Choroid plexus epithelial cell (primary cell): ENCODE measurements around the gene PARD3.

Experiments used
- DNase-seq: peaks from one replicate; pipeline ENCODE4 v3.0.0-alpha.2; 2010; ENCODE audit warnings: low read depth
- H3K4me3 ChIP-seq: 2 replicates; pipeline ENCODE4 v1.5.1; 2011; ENCODE audit warnings: low read depth, mild to moderate bottlenecking, control low read depth, low read length, moderate library complexity
- TF ChIP-seq, protein P1 (sequence below): conservative IDR thresholded peaks from 2 replicates; pipeline ENCODE4 v1.5.1; 2011; ENCODE audit warnings: low read depth, mild to moderate bottlenecking, control low read depth, inconsistent platforms, low read length, moderate library complexity

PARD3 gene

DNA sequence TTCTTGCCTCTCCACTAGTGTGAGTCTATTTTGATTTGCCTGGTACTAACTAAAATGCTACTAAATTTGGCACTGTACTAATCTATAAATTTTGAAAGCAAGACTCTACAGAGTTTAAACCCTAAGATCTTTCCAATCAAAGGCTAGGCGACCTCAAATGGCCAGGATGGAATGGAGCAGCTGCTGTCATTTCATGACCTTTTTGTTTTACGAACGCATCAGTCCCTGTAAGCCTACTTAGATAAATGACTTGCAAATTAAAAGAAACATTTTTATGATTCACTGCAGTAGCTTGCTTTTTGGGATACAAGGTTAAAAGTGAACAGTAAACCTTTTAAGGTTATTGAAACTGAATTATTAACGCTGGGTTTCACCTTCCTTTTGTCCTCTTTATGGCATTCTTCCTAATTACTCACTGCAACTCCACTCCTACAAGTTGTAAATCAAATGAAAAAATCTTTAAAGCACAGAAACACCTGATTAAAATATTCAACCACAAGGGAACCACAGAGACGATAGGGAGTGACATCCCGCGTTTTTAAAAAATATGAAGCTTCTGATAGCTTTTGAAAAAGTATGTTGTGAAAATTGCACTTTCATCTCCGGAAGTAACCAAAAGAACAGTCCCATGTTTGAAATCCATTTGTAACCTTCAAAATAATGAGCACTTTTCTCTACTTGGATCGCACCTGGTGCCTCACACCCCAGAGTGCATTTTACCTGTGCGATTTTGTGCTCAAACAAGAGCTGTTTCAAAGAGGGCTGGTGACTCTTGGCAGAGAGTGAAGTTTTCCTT lies 595.1 kb downstream of the PARD3 start:
- no peak for DNase-seq
- H3K4me3 ChIP-seq, result no peak overlapping the region
- TF ChIP-seq, protein P1, sequence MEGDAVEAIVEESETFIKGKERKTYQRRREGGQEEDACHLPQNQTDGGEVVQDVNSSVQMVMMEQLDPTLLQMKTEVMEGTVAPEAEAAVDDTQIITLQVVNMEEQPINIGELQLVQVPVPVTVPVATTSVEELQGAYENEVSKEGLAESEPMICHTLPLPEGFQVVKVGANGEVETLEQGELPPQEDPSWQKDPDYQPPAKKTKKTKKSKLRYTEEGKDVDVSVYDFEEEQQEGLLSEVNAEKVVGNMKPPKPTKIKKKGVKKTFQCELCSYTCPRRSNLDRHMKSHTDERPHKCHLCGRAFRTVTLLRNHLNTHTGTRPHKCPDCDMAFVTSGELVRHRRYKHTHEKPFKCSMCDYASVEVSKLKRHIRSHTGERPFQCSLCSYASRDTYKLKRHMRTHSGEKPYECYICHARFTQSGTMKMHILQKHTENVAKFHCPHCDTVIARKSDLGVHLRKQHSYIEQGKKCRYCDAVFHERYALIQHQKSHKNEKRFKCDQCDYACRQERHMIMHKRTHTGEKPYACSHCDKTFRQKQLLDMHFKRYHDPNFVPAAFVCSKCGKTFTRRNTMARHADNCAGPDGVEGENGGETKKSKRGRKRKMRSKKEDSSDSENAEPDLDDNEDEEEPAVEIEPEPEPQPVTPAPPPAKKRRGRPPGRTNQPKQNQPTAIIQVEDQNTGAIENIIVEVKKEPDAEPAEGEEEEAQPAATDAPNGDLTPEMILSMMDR, result no peak

DNA sequence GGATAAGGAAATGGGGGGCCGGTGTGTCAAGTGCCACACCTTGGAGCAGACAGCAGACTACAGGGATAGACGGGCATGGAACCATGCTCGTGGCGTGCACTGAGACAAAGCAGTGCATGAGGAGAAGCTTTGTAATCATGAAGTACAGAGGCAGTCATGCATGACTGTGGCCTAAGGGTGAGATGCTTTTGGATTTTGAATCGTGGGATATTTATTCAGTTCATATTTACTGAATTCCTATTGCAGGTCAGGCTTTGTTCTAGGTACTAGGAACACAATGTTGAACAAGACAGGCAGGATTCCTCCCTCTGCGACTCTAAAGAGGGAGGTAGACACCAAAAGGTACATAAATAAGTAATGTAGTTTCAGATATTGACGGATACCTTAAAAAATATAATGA lies 597.6 kb downstream of the PARD3 start:
- TF ChIP-seq, protein P1, result no peak
- no peak for DNase-seq
- no peak overlapping the region for H3K4me3 ChIP-seq

DNA sequence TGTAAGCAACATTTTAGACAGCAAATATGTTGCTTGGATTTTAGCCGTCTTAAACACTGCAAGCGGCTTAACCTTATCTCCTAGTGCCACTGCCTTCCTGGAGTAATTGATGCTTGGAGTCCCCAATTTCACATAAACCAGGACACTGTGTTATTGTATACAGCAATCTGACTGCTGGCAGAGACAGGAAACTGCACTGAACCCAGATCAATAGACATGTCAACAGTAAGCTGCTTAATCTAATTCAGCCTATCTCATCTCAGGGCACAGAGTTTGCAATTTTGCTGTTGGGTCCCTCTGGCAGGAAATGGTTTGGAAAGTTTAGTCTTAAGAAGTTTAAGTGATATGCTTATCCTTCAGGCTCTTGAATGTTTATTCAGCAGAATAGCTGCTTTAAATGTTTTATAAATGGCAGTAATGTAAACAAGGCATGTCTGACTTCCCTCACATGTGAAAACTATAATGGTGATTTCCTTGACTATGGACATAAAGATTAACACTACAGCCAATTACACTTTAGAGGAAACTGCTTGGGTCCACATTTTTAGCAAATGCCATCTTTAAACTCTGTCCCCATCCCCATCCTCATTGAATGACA lies 598.6 kb downstream of the PARD3 start:
- DNase-seq, result no peak
- no peak overlapping the region for H3K4me3 ChIP-seq
- TF ChIP-seq, protein P1, result no peak

DNA sequence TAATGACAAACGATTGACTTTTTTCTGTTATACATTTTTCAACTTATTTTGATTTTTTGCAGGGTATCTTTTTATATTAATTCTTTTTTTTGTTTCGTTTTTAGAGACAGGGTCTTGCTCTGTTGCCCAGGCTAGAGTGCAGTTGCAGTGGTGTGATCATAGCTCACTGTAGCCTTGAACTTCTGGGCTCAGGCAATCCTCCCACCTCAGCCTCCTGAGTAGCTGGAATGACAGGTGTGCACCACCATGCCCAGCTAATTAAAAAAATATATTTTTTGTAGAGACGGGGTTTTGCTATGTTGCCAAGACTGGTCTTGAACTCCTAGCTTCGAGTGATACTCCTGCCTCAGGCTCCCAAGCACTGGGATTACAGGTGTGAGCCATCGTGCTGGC lies 601.3 kb downstream of the PARD3 start:
- no peak for DNase-seq
- no peak overlapping the region for H3K4me3 ChIP-seq
- TF ChIP-seq, protein P1, result no peak

DNA sequence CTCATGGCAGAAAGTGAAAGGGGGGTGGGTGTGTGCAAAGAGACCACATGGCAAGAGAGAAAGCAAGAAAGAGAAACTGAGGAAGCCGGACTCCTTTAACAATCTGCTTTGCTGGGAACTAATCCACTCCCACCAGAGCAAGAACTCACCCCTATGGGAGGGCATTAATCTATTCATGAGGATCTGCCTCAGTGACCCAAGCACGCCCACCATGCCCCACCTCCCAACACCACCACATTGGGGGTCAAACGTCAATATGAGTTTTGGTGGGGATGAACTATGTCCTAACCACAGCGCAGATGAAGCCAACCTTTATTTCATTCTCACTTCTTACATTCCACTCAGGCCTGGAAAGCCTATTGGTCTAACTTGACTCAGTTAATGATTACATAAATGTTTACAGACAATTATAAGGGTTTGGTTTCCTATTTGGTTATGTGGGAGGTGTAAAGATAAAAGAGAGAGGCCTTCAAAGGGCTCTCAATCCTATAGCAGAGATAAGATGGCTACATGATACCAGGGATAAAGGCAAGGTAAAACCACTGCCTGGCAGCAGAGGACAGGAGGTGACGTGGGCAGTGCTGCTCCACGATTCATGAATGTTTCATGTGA lies 601.8 kb downstream of the PARD3 start:
- TF ChIP-seq, protein P1, result no peak

DNA sequence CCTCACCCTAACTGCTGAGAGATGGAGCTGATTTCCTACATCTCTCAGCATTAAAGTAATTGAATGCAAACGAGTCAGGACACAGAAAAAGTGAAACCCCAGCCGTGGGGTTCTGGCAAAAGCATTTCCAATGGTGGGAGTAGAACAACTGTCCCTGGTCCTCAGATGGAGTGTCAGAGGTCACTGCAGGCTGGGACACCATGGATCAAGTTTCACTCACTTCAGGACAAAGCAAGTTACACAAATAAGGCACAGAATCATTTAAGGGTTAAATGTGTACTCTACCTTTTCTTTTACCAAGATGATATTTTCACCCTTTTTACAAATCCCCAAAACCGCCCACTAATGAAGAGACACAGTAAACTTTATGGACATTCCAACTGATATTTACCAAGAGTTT lies 607.8 kb downstream of the PARD3 start:
- H3K4me3 ChIP-seq, result no peak overlapping the region
- no peak for DNase-seq
- TF ChIP-seq, protein P1, result no peak

More for the DNA sequence above, 601.8 kb downstream of the PARD3 start:
- no peak for DNase-seq
- H3K4me3 ChIP-seq, result no peak overlapping the region
